HUDEP-2 (cell line): ENCODE measurements around the gene SRGAP2.
"Not testable (repeated sequence)": the region's sequence is repeated elsewhere in the genome, so short reads cannot be mapped to it uniquely, and the experiment has no call there.

Experiments used
- DNase-seq, 76 experiments: peaks; one replicate each; lab custom pipeline; 2025; ENCODE audit not compliant: unreplicated experiment in 76 of 76; lab: John Stamatoyannopoulos, UW

The SRGAP2 gene

GRCh38 chr1:206245479-206245878, 42.1 kb downstream of the SRGAP2 start:
- not testable (repeated sequence) for DNase-seq

- not testable (repeated sequence) for DNase-seq
These were observed 43.0 kb downstream of the SRGAP2 start for GRCh38 chr1:206246129-206246886.

DNA sequence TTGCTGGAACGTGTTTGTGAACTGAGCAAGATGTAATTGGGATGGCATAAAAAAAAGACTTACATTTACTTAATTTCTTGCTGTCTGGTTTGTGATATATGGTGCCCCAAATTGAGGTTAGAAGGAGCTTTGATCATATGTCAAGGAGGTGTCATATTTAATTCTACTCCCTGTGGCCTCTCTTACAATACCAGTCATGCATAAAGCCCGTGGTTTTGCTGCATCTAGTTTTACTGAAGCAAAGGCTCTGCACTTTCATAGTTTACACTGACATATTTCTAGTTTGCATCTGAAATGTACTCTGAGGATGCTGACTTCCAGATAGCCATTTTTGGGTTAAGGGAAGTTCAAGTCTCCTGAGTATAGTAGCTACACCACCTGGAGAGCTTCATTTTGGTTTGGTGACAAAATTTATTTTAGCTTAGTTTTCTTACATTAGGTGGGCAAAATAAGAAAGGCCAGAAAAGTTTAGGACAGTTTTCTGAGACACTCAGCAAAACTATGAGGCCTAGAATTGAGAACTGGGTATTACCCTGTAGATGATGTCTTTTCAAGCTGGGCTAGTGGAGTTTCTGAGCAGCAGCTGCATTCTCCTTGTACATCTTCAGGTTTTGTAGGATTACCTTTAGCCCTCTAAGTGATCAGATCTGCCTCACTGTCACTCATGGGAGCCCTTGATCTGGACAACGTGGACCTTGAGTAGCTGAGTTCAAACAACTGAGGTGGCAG, 47.8 kb downstream of the SRGAP2 start:
- DNase-seq: not testable (repeated sequence)

DNA sequence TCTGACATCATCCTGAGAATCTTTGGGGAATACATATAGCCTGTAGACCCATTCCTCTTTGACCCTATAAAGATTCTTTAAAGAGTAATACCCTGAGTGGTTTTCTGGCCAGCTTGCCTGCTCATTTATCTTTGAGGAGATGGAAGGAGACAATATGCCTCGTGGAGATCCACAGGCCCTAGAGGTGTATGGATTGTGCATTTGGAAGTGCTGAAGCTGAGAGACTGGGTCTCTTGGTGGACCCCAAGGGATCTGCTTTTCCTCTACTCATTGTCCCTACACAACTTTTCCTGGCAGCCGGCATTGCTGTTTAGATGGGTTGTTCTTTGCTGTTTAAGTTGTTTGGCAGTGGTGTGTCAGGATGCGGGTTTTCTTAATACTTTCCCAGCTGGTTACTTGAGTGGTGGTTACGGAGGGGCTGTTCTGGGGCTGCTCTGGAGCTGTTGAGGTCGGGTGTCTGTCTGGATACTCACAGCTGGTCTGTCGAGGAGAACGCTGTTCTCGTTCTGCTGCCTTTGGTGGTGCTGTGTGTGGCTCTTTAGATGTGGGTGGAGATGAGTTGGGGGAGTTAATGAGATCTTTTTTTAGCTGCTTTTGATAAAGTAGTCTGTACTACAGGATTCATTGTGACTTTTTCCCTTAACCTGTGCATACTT, 49.5 kb downstream of the SRGAP2 start:
- DNase-seq: not testable (repeated sequence)
